Endothelial cell of umbilical vein (primary cell): ENCODE measurements around the gene PRPF8. TPM values are rescaled to one million over a fixed set of nuclear protein-coding genes. Genes with fewer than 3 reads are reported as not detected.
"Not testable (repeated sequence)": the region's sequence is repeated elsewhere in the genome, so short reads cannot be mapped to it uniquely, and the experiment has no call there.

Source experiments
- BruUV-seq: library from RNA; stranded (reverse); fragments of 400-500 nt; replicated peaks from 2 replicates; lab custom pipeline; 2021; lab: Mats Ljungman, UMichigan
- CTCF ChIA-PET: fragments of 300-600, 350-600 bp; sonication (Branson Sonifier 250); formaldehyde crosslinking; loops from one replicate; lab custom pipeline; 2021; ENCODE audit warnings: antibody characterized with exemption, inconsistent platforms; lab: Charles Lee
- POLR2A ChIA-PET: fragments of 300-600, 350-600 bp; sonication (Branson Sonifier 250); formaldehyde crosslinking; loops from one replicate; lab custom pipeline; 2021; ENCODE audit warnings: antibody characterized with exemption, inconsistent platforms; lab: Charles Lee
- DNase-seq: peaks from one replicate; pipeline ENCODE4 v3.0.0-alpha.2; 2011; ENCODE audit warnings: low read depth, low spot score
- FAIRE-seq: peaks from 2 replicates; lab custom pipeline; 2011; peaks lifted over from hg19 to GRCh38; lab: Jason Lieb, UNC
- H2AFZ ChIP-seq: 2 replicates; pipeline ENCODE4 v1.6.0; 2012; ENCODE audit warnings: low read depth, low read length, control low read depth, inconsistent platforms
- H3K27ac ChIP-seq: 2 replicates; pipeline ENCODE4 v1.5.1; 2011; ENCODE audit warnings: low read depth, mild to moderate bottlenecking, control low read depth, low read length, moderate library complexity; ENCODE audit not compliant: insufficient read depth
- H3K27me3 ChIP-seq, 2 experiments: 2 replicates each; pipeline versions ENCODE4 v1.6.0 to v1.6.1; 2011; ENCODE audit warnings: low read length in 2 of 2, mixed read lengths in 1 of 2; ENCODE audit not compliant: control insufficient read depth in 2 of 2, insufficient read depth in 2 of 2
- H3K36me3 ChIP-seq, 2 experiments: 2 replicates in 1 of 2; 3 replicates in 1 of 2; pipeline ENCODE4 v1.5.1; 2011; ENCODE audit warnings: low read length in 2 of 2, mild to moderate bottlenecking in 1 of 2, moderate library complexity in 1 of 2; ENCODE audit not compliant: control insufficient read depth in 2 of 2, insufficient read depth in 2 of 2; ENCODE audit errors: extremely low read depth in 1 of 2
- H3K4me1 ChIP-seq: 3 replicates; pipeline ENCODE4 v1.5.1; 2011; ENCODE audit warnings: mild to moderate bottlenecking, low read length; ENCODE audit not compliant: control insufficient read depth, insufficient read depth; ENCODE audit errors: extremely low read depth
- H3K4me2 ChIP-seq: 2 replicates; pipeline ENCODE4 v1.6.1; 2011; ENCODE audit warnings: low read length, control low read depth, mixed read lengths; ENCODE audit not compliant: insufficient read depth
- H3K4me3 ChIP-seq, 3 experiments: fragments of 200-600 bp in 1 of 3; sonication (generic), shearing (Covaris generic) in 1 of 3; replicated peaks in 1 of 3; 2 replicates each; pipeline ENCODE4 v1.5.1; 2011 to 2016; ENCODE audit warnings: control low read depth in 3 of 3, low read length in 3 of 3, mild to moderate bottlenecking in 2 of 3, inconsistent platforms in 1 of 3, low read depth in 1 of 3, moderate library complexity in 1 of 3; ENCODE audit not compliant: insufficient read depth in 1 of 3
- H3K79me2 ChIP-seq: 2 replicates; pipeline ENCODE4 v1.6.0; 2012; ENCODE audit warnings: low read length, inconsistent platforms; ENCODE audit not compliant: control insufficient read depth, insufficient read depth
- H3K9ac ChIP-seq: replicated peaks from 2 replicates; pipeline ENCODE3; 2011; ENCODE audit warnings: low read length, control low read depth; ENCODE audit not compliant: insufficient read depth; ENCODE audit errors: extremely low read depth
- H3K9me1 ChIP-seq: replicated peaks from 3 replicates; pipeline ENCODE4 v1.6.0; 2011; ENCODE audit warnings: mild to moderate bottlenecking, low read length; ENCODE audit not compliant: control insufficient read depth, insufficient read depth; ENCODE audit errors: extremely low read depth
- H3K9me3 ChIP-seq: replicated peaks from 2 replicates; pipeline ENCODE4 v1.5.1; 2012; ENCODE audit warnings: low read length, inconsistent platforms; ENCODE audit not compliant: control insufficient read depth, insufficient read depth
- H4K20me1 ChIP-seq: replicated peaks from 2 replicates; pipeline ENCODE3; 2011; ENCODE audit warnings: mild to moderate bottlenecking, low read length; ENCODE audit not compliant: control insufficient read depth, insufficient read depth; ENCODE audit errors: extremely low read depth
- CTCF ChIP-seq, 2 donors: IDR thresholded peaks; 1 replicate in 1 of 2; 2 replicates in 1 of 2; pipeline ENCODE4 v1.5.1; 2011; ENCODE audit warnings: low read length in 2 of 2, mild to moderate bottlenecking in 2 of 2, moderate library complexity in 2 of 2, control low read depth in 1 of 2, inconsistent platforms in 1 of 2, low read depth in 1 of 2; ENCODE audit not compliant: insufficient read depth in 1 of 2; ENCODE audit errors: extremely low read depth in 1 of 2
- FOS ChIP-seq: IDR thresholded peaks from 2 replicates; pipeline ENCODE4 v1.6.1; 2011; ENCODE audit warnings: mild to moderate bottlenecking, low read length, moderate library complexity, borderline replicate concordance; ENCODE audit not compliant: insufficient read depth
- GATA2 ChIP-seq: IDR thresholded peaks from 2 replicates; pipeline ENCODE4 v1.7.0; 2011; ENCODE audit warnings: low read depth, mild to moderate bottlenecking, moderate library complexity, mixed read lengths, low read length; ENCODE audit not compliant: insufficient read length, insufficient read depth
- JUN ChIP-seq: IDR thresholded peaks from 2 replicates; pipeline ENCODE4 v1.6.1; 2011; ENCODE audit warnings: borderline replicate concordance, low read depth; ENCODE audit not compliant: insufficient read length, insufficient read depth
- MAX ChIP-seq: IDR thresholded peaks from 2 replicates; pipeline ENCODE4 v1.6.1; 2011; ENCODE audit not compliant: insufficient read depth, insufficient read length
- MYC ChIP-seq: IDR thresholded peaks from one replicate; pipeline ENCODE4 v1.6.1; 2011; ENCODE audit warnings: mild to moderate bottlenecking, low read depth, low read length
- POLR2A ChIP-seq: IDR thresholded peaks from 2 replicates; pipeline ENCODE4 v1.6.1; 2012; ENCODE audit warnings: low read depth, mild to moderate bottlenecking, control low read depth, low read length
- dilution Hi-C: fragments of 300-500 bp; cut with MboI; formaldehyde crosslinking; loops from one replicate; pipeline ENCODE4 v1.15.0; 2019; ENCODE audit warnings: low sequenced_read_pairs; ENCODE audit not compliant: extremely low pct_ligation_motif_present
- intact Hi-C: fragments of 100-400 bp; cut with micrococcal nuclease; formaldehyde crosslinking; loops from one replicate; pipeline ENCODE4 v1.10.0; 2022
- polyA plus RNA-seq, 4 experiments: library from polyadenylated mRNA; depleted of rRNA in 3 of 4; stranded (reverse) in 3 of 4; unstranded in 1 of 4; fragments of >200 nt; gene quantifications; 2 replicates each; pipeline versions ENCODE4 v1.2.1 to v1.2.3, GENCODE V29; 2011 to 2012; ENCODE audit warnings: missing spikeins in 1 of 4
- total RNA-seq: library from RNA; stranded (reverse); gene quantifications from 2 replicates; pipeline ENCODE4 v1.2.3, GENCODE V29; 2021

The PRPF8 gene
- total and polyA plus RNA-seq, 2 donors (not counting 3 experiments of a cell fraction or from before 2014, with no cell fraction given) = 215 to 301 TPM

DNA sequence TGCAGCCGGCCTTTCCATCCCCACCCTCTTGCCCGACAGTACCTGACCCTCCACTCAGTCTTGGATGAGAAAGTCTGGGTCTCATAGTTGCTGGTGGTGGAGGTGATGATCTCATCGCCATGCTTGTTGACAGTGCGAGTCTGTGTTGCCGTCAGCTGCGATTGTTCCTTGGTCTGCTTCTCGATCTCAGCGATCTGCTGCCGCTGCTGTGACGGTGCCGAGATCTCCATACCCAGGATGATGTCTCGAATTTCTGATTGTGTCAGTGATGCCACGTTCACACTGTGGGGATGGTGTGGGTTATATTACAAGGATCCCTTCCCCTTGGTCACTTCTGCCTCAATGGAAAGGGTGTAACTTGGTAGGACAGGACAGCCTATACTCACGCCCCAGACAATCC is 30.9 kb downstream of the PRPF8 start:
- no peak for TF ChIP-seq JUN
- no peak for TF ChIP-seq FOS
- TF ChIP-seq GATA2 = no peak
- TF ChIP-seq MYC = no peak
- no peak for TF ChIP-seq MAX
- TF ChIP-seq CTCF (IDR thresholded peaks at IDR 0.05; ENCODE audit: extremely low read depth in 1 of 2, insufficient read depth in 1 of 2, low read depth in 1 of 2, low read length in 2 of 2) = no peak
- no peak for TF ChIP-seq POLR2A
- H3K4me3 ChIP-seq = no peak overlapping the region
- ChIA-PET CTCF (interaction anchor here (1.0 to 2.1 kb wide), 2 partner anchors 18 to 79 kb away, joined by 3 to 6 read pairs; no protein-coding TSS in a partner anchor), POLR2A (no interaction called here)
- peaks cover 45 to 57% of the 10 kb centered on the region in 2 experiments for H3K36me3 ChIP-seq
- H3K4me1 ChIP-seq = peaks cover 9% of the 10 kb centered on the region
- intact Hi-C loops (no loop called here), dilution Hi-C loops (no loop called here)
- H4K20me1 ChIP-seq = no peaks in the 10 kb centered on the region
- no TSS peak for BruUV-seq
- no peak overlapping the region for H2AFZ ChIP-seq
- FAIRE-seq (no peak), DNase-seq (no peak)
- no peak overlapping the region for H3K4me2 ChIP-seq
- H3K9ac ChIP-seq = no peak overlapping the region
- H3K9me1 ChIP-seq = no peaks in the 10 kb centered on the region
- no peaks in the 10 kb centered on the region for H3K9me3 ChIP-seq
- H3K27ac ChIP-seq = no peak overlapping the region
- H3K79me2 ChIP-seq = no peaks in the 10 kb centered on the region
- no peaks in the 10 kb centered on the region for H3K27me3 ChIP-seq

GRCh38 chr17:1652794-1653193 is 31.9 kb downstream of the PRPF8 start:
- POLR2A ChIA-PET, H4K20me1 ChIP-seq, H3K9me1 ChIP-seq, BruUV-seq, H3K9me3 ChIP-seq, H3K4me2 ChIP-seq, H3K9ac ChIP-seq, intact Hi-C loops, FAIRE-seq, DNase-seq, H2AFZ ChIP-seq, H3K27ac ChIP-seq, H3K79me2 ChIP-seq, dilution Hi-C loops, H3K4me3 ChIP-seq, H3K27me3 ChIP-seq: not testable (repeated sequence)
- Histone ChIP-seq H3K4me1 (peaks cover 15% of the 10 kb centered on the region), H3K36me3 (peaks cover 38 to 48% of the 10 kb centered on the region in 2 experiments)
- CTCF ChIA-PET = interaction anchor here (0.7 to 1.4 kb wide), 4 partner anchors 13 to 78 kb away, joined by 3 to 5 read pairs (median 4); no protein-coding TSS in a partner anchor
